Measurements from ENCODE around the gene PPIA.
"Not testable (repeated sequence)": the region's sequence is repeated elsewhere in the genome, so short reads cannot be mapped to it uniquely, and the experiment has no call there.

Gene PPIA

DNA sequence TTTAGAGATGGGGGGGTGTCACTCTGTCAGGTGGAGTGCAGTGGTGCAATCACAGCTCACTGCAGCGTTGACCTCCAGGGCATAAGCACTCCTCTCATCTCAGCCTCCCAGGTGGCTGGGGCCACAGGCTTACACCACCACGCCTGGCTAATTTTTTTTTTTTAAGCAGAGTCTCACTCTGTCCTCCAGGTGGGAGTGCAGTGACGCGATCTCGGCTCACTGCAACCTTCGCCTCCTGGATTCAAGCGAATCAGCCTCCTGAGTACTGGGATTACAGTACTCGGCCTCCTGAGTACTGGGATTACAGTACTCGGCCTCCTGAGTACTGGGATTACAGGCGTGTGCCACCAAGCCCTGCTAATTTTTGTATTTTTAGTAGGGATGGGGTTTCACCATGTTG lies 23.6 kb upstream of the PPIA start:
- DNase-seq (ENCODE audit: low read depth) = no peak
- in situ Hi-C loops (cut with HindIII; ENCODE audit: low sequenced_read_pairs) = no loop called here
- H3K4me3 ChIP-seq (ENCODE audit: low read depth, low read length) = no peak overlapping the region
- no peak for TF ChIP-seq CTCF (IDR thresholded peaks at IDR 0.05; ENCODE audit: low read depth, low read length, missing control alignments)

DNA sequence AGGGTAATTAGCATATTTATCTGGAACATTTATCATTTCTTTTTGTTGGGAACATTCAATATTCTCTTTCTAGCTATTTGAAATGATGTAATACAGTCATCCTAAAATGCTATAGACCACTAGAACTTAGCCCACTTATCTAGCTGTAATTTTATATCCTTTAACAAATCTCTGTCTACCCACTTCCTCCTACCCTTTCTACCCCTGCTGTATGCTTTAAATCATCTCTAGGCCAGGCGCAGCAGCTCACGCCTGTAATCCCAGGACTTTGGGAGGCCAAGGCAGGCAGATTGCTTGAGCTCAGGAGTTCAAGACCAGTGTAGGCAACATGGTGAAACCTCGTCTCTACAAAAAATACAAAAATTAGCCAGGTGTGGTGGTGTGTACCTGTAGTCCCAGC lies 22.0 kb upstream of the PPIA start:
- in situ Hi-C loops (cut with HindIII; ENCODE audit: low sequenced_read_pairs) = not testable (repeated sequence)

GRCh38 chr7:44775383-44776107 lies 20.9 kb upstream of the PPIA start:
- H3K4me3 ChIP-seq (ENCODE audit: low read depth, low read length) = no peak overlapping the region
- TF ChIP-seq CTCF (IDR thresholded peaks at IDR 0.05; ENCODE audit: low read depth, low read length, missing control alignments) = no peak
- in situ Hi-C loops (cut with HindIII; ENCODE audit: low sequenced_read_pairs) = no loop called here
- DNase-seq (ENCODE audit: low read depth) = no peak

More for the DNA sequence above, 22.0 kb upstream of the PPIA start:
- DNase-seq (ENCODE audit: low read depth); H3K4me3 ChIP-seq (ENCODE audit: low read depth, low read length): not testable (repeated sequence)

- no peak overlapping the region for H3K4me3 ChIP-seq (ENCODE audit: low read depth, low read length)
- TF ChIP-seq CTCF (IDR thresholded peaks at IDR 0.05; ENCODE audit: low read depth, low read length, missing control alignments) = no peak
- no peak for DNase-seq (ENCODE audit: low read depth)
- in situ Hi-C loops (cut with HindIII; ENCODE audit: low sequenced_read_pairs) = no loop called here
Measured at GRCh38 chr7:44776211-44776610, 20.3 kb upstream of the PPIA start.

- TF ChIP-seq CTCF (IDR thresholded peaks at IDR 0.05; ENCODE audit: low read depth, low read length, missing control alignments) = no peak
- H3K4me3 ChIP-seq (ENCODE audit: low read depth, low read length) = no peak overlapping the region
- in situ Hi-C loops (cut with HindIII; ENCODE audit: low sequenced_read_pairs) = no loop called here
Measured at GRCh38 chr7:44782460-44782859, 14.0 kb upstream of the PPIA start.

GRCh38 chr7:44783407-44783806 lies 13.1 kb upstream of the PPIA start:
- in situ Hi-C loops (cut with HindIII; ENCODE audit: low sequenced_read_pairs) = no loop called here
- H3K4me3 ChIP-seq (ENCODE audit: low read depth, low read length) = no peak overlapping the region
- no peak for DNase-seq (ENCODE audit: low read depth)
- TF ChIP-seq CTCF (IDR thresholded peaks at IDR 0.05; ENCODE audit: low read depth, low read length, missing control alignments) = no peak

More at GRCh38 chr7:44782460-44782859, 14.0 kb upstream of the PPIA start:
- no peak for DNase-seq (ENCODE audit: low read depth)

- in situ Hi-C loops (cut with HindIII; ENCODE audit: low sequenced_read_pairs) = no loop called here
- no peak for TF ChIP-seq CTCF (IDR thresholded peaks at IDR 0.05; ENCODE audit: low read depth, low read length, missing control alignments)
- no peak overlapping the region for H3K4me3 ChIP-seq (ENCODE audit: low read depth, low read length)
- no peak for DNase-seq (ENCODE audit: low read depth)
Measured at GRCh38 chr7:44784364-44784763, 12.1 kb upstream of the PPIA start.

- DNase-seq (ENCODE audit: low read depth); H3K4me3 ChIP-seq (ENCODE audit: low read depth, low read length); in situ Hi-C loops (cut with HindIII; ENCODE audit: low sequenced_read_pairs): not testable (repeated sequence)
Measured at GRCh38 chr7:44785218-44785617, 11.3 kb upstream of the PPIA start.
